Measurements from ENCODE around the gene POLR2B.
"Not testable (repeated sequence)": the region's sequence is repeated elsewhere in the genome, so short reads cannot be mapped to it uniquely, and the experiment has no call there.

Gene POLR2B

DNA sequence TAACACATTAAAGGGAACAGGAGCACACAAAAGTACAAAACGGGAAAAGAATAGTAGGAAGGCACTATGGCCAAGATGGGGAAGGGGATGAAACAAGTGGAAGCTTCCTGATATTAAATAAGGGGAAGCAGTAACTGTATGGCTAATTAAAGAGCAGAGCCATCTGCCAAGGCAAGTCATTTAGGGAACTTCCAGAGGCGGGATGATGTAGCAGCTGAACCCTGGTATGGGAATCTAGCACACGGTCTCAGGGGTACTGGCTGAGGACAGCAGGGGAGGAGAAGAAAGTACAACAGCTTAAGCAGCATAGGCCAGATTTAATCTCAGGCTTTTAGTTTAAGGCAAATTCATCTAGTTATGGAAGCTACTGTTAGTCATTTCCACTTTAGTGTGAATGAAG, 72.4 kb downstream of the POLR2B start:
- H3K27me3 ChIP-seq (ENCODE audit: control insufficient read depth in 1 of 2, insufficient read depth in 2 of 2, low read length in 2 of 2): no peaks in the 10 kb centered on the region
- no peaks in the 10 kb centered on the region for H3K9me3 ChIP-seq (ENCODE audit: control insufficient read depth in 2 of 2, low read length in 2 of 2)
- peak overlapping the region; percentile 1 for H3K27ac ChIP-seq (ENCODE audit: low read length)
- H3K4me3 ChIP-seq (ENCODE audit: low read length in 2 of 2): no peak overlapping the region
- no peak overlapping the region for H3K9ac ChIP-seq (ENCODE audit: low read length in 2 of 2)
- H3K36me3 ChIP-seq (ENCODE audit: control insufficient read depth in 2 of 2, insufficient read depth in 2 of 2, low read length in 2 of 2): peaks cover 0 to 2% of the 10 kb centered on the region in 2 donors
- H3K4me1 ChIP-seq (ENCODE audit: control insufficient read depth, insufficient read depth, low read length): peaks cover 19% of the 10 kb centered on the region

DNA sequence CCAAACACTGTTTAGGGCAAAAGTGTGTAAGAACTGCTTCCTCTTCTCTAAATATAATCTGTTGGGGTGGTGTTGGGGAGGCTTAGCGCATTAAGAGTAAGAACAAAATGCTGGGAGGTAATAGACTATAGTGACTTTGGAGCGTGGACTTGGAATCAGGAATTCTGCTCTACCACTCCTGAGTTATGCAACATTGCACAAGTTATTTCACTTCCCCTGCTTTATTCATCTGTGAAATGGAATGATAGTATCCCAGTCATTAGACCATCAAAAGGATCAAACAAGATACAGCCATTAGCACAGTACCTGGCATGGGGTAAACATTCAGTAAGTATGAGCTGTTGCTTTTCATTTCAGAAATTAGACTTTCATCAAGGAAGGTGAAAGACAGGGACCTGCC, 72.8 kb downstream of the POLR2B start:
- H3K27me3 ChIP-seq (ENCODE audit: control insufficient read depth in 1 of 2, insufficient read depth in 2 of 2, low read length in 2 of 2): no peaks in the 10 kb centered on the region
- H3K27ac ChIP-seq (ENCODE audit: low read length): peak overlapping the region; percentile 1
- peaks cover 0 to 2% of the 10 kb centered on the region in 2 donors for H3K36me3 ChIP-seq (ENCODE audit: control insufficient read depth in 2 of 2, insufficient read depth in 2 of 2, low read length in 2 of 2)
- H3K9me3 ChIP-seq (ENCODE audit: control insufficient read depth in 2 of 2, low read length in 2 of 2): no peaks in the 10 kb centered on the region
- peaks cover 23% of the 10 kb centered on the region for H3K4me1 ChIP-seq (ENCODE audit: control insufficient read depth, insufficient read depth, low read length)
- H3K9ac ChIP-seq (ENCODE audit: low read length in 2 of 2): no peak overlapping the region
- no peak overlapping the region for H3K4me3 ChIP-seq (ENCODE audit: low read length in 2 of 2)

DNA sequence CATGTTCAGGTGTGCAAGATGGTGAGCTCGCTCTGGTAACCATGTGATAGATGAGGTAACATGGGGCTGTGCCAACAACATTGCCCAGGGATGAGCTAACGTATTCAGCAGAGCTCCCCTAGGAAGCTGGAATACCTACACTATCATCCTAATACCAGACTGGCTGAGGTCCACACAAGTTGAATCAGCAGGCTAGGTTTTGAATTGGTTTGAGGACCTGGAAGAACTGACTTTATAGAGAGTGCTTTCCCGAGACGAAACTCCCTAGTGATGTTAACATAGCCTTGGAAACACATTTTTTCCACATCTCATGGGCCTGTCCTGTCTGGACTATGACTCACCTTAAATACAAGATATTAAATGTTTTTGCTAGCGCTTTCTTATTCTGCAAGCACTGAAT, 74.8 kb downstream of the POLR2B start:
- Histone ChIP-seq H3K9ac (ENCODE audit: low read length in 2 of 2) (no peak overlapping the region), H3K9me3 (ENCODE audit: control insufficient read depth in 2 of 2, low read length in 2 of 2) (no peaks in the 10 kb centered on the region), H3K27ac (ENCODE audit: low read length) (peak overlapping the region; percentile 18), H3K36me3 (ENCODE audit: control insufficient read depth in 2 of 2, insufficient read depth in 2 of 2, low read length in 2 of 2) (peaks cover 0 to 2% of the 10 kb centered on the region in 2 donors), H3K27me3 (ENCODE audit: control insufficient read depth in 1 of 2, insufficient read depth in 2 of 2, low read length in 2 of 2) (no peaks in the 10 kb centered on the region), H3K4me1 (ENCODE audit: control insufficient read depth, insufficient read depth, low read length) (peaks cover 35% of the 10 kb centered on the region), H3K4me3 (ENCODE audit: low read length in 2 of 2) (no peak overlapping the region)

DNA sequence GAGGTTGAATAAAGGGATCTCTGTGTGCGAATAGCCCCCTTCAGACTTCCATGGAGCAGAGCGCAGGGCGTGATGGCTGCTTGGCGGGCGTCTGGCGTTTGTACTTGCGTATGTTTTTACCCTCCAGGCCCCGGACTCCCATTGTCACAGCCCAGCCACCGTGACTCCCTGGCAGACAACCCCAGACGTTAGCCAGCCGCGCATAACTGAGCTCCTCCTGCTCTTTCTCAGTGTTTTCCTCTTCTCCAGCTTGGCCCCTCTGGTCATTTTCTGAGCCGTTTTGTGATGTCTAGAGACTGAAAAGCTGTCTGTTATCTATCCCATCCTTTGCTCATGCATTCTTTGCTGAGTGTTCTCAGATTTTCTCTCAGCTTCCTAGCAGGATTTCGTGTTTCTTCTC, 77.2 kb downstream of the POLR2B start:
- Histone ChIP-seq H3K27ac (ENCODE audit: low read length) (peak overlapping the region; percentile 80), H3K36me3 (ENCODE audit: control insufficient read depth in 2 of 2, insufficient read depth in 2 of 2, low read length in 2 of 2) (peaks cover 0 to 2% of the 10 kb centered on the region in 2 donors), H3K4me1 (ENCODE audit: control insufficient read depth, insufficient read depth, low read length) (peaks cover 35% of the 10 kb centered on the region), H3K27me3 (ENCODE audit: control insufficient read depth in 1 of 2, insufficient read depth in 2 of 2, low read length in 2 of 2) (no peaks in the 10 kb centered on the region), H3K4me3 (ENCODE audit: low read length in 2 of 2) (peak overlapping the region; percentile 22 to 59), H3K9ac (ENCODE audit: low read length in 2 of 2) (peak overlapping the region; percentile 24 to 62), H3K9me3 (ENCODE audit: control insufficient read depth in 2 of 2, low read length in 2 of 2) (no peaks in the 10 kb centered on the region)

DNA sequence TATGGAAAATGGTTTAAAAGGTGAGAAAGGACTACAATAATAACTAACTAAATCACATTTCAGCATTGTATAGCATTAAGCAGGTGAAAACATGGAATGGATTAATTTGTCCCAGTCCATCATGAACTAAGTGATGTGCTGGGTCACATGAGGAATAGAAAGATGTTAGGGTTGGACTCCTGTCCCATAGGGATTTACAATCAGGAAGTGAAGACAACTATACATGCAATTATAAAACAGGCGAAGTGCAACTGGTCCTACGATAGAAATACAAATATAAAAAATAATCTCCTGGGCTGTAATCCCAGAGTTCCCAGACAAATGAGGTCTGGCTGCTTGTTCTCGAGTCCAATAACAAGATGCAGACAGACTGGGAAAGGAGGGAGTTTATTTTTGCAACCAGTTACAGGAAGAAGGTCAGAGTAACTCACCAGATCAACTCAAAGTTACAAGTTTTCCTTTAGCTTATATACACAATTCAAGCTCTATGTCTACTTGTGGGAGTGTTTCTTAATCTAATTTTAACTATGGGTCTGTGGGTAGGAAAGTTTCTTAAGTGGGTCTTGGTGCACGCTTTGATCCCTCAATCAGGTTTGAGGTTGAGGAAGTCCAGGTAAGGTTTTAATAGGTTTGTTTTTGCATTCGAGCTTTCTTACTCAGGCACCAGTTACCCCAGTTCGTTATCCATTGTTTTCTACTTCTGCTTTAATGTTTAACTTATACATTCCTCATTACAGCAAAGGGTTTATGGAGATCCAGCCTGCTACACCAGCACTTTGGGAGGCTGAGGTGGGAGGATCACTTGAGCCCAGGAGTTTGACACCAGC, 81.4 kb downstream of the POLR2B start:
- Histone ChIP-seq H3K9me3 (ENCODE audit: control insufficient read depth in 2 of 2, low read length in 2 of 2) (no peaks in the 10 kb centered on the region), H3K4me3 (ENCODE audit: low read length in 2 of 2) (no peak overlapping the region), H3K27me3 (ENCODE audit: control insufficient read depth in 1 of 2, insufficient read depth in 2 of 2, low read length in 2 of 2) (no peaks in the 10 kb centered on the region), H3K4me1 (ENCODE audit: control insufficient read depth, insufficient read depth, low read length) (peaks cover 39% of the 10 kb centered on the region), H3K9ac (ENCODE audit: low read length in 2 of 2) (no peak overlapping the region), H3K27ac (ENCODE audit: low read length) (peak overlapping the region; percentile 19), H3K36me3 (ENCODE audit: control insufficient read depth in 2 of 2, insufficient read depth in 2 of 2, low read length in 2 of 2) (no peaks in the 10 kb centered on the region)

DNA sequence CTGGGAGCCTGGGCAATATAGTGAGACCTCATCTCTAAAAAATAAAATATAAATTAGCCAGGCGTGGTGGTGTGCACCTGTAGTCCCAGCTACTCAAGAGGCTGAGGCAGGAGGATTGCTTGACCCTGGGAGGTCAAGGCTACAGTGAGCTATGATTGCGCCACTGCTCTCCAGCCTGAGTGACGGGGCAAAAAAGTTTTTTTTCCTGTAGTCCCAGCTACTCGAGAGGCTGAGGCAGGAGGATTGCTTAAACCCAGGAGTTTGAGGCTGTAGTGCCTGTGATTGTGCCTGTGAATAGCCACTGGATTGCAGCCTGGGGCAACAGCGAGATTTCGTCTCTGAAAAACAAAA, 82.0 kb downstream of the POLR2B start:
- Histone ChIP-seq H3K4me1 (ENCODE audit: control insufficient read depth, insufficient read depth, low read length) (peaks cover 40% of the 10 kb centered on the region), H3K27ac (ENCODE audit: low read length) (peak overlapping the region; percentile 19)
- H3K9ac ChIP-seq (ENCODE audit: low read length in 2 of 2); H3K27me3 ChIP-seq (ENCODE audit: control insufficient read depth in 1 of 2, insufficient read depth in 2 of 2, low read length in 2 of 2); H3K36me3 ChIP-seq (ENCODE audit: control insufficient read depth in 2 of 2, insufficient read depth in 2 of 2, low read length in 2 of 2); H3K4me3 ChIP-seq (ENCODE audit: low read length in 2 of 2); H3K9me3 ChIP-seq (ENCODE audit: control insufficient read depth in 2 of 2, low read length in 2 of 2): not testable (repeated sequence)

DNA sequence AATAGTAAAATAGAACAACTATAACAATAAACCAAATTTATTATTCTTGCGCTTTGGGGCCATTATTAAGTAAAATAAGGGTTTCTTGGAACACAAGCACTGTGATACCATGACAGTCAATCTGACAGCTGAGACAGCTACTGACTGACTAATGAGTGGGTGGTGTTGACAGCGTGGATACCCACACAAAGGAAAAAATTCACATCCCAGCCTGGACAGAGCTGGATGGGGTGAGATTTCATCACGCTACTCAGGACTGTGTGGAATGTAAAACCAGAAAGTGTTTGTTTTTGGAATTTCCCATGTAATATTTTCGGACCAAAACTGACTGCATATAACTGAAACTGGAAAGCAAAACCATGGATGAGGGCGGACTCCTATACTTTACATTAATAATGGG, 82.7 kb downstream of the POLR2B start:
- no peaks in the 10 kb centered on the region for H3K36me3 ChIP-seq (ENCODE audit: control insufficient read depth in 2 of 2, insufficient read depth in 2 of 2, low read length in 2 of 2)
- H3K27me3 ChIP-seq (ENCODE audit: control insufficient read depth in 1 of 2, insufficient read depth in 2 of 2, low read length in 2 of 2): no peaks in the 10 kb centered on the region
- no peak overlapping the region for H3K4me3 ChIP-seq (ENCODE audit: low read length in 2 of 2)
- H3K9me3 ChIP-seq (ENCODE audit: control insufficient read depth in 2 of 2, low read length in 2 of 2): no peaks in the 10 kb centered on the region
- H3K9ac ChIP-seq (ENCODE audit: low read length in 2 of 2): no peak overlapping the region
- H3K4me1 ChIP-seq (ENCODE audit: control insufficient read depth, insufficient read depth, low read length): peaks cover 40% of the 10 kb centered on the region
- no peak overlapping the region for H3K27ac ChIP-seq (ENCODE audit: low read length)

DNA sequence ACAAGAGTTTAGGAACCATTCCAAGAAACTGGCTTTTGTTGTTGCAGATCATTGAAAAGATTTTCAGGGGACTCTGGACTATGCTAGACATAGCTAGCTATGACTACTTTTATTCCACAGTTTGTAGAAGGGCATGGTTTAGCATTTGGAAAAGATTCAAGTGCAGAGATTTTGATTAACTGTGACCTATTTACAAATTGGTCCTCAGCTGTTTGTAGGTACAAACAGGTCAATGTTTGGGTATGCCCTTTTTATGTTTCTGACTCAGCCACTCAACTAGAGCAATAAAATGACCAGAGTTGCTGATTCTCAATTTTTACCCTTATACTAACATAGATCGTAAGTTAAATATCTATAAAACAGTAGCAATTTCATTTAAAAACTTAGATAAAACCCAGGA, 84.8 kb downstream of the POLR2B start:
- H3K9ac ChIP-seq (ENCODE audit: low read length in 2 of 2): no peak overlapping the region
- peak overlapping the region; percentile 41 for H3K27ac ChIP-seq (ENCODE audit: low read length)
- H3K4me3 ChIP-seq (ENCODE audit: low read length in 2 of 2): no peak overlapping the region
- H3K27me3 ChIP-seq (ENCODE audit: control insufficient read depth in 1 of 2, insufficient read depth in 2 of 2, low read length in 2 of 2): no peaks in the 10 kb centered on the region
- H3K36me3 ChIP-seq (ENCODE audit: control insufficient read depth in 2 of 2, insufficient read depth in 2 of 2, low read length in 2 of 2): no peaks in the 10 kb centered on the region
- H3K9me3 ChIP-seq (ENCODE audit: control insufficient read depth in 2 of 2, low read length in 2 of 2): no peaks in the 10 kb centered on the region
- H3K4me1 ChIP-seq (ENCODE audit: control insufficient read depth, insufficient read depth, low read length): peaks cover 27% of the 10 kb centered on the region

DNA sequence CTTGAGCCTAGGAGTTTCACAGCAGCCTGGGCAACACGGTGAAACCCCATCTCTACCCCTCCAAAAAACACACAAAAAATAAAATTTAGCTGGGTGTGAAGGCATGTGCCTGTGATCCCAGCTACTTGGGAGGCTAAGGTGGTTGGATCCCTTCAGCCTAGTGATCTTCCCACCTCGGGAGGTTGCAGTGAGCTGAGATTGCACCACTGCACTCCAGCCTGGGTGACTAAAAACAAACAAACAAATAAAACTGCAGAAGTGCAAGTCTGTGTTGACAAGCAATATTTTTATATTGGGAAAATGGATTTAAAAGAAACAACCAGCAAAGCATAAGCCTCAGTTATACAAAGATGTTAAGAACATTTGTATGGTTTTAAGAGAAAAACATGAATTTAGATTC, 85.4 kb downstream of the POLR2B start:
- Histone ChIP-seq H3K9me3 (ENCODE audit: control insufficient read depth in 2 of 2, low read length in 2 of 2) (no peaks in the 10 kb centered on the region), H3K9ac (ENCODE audit: low read length in 2 of 2) (no peak overlapping the region), H3K36me3 (ENCODE audit: control insufficient read depth in 2 of 2, insufficient read depth in 2 of 2, low read length in 2 of 2) (no peaks in the 10 kb centered on the region), H3K4me1 (ENCODE audit: control insufficient read depth, insufficient read depth, low read length) (peaks cover 31% of the 10 kb centered on the region), H3K27me3 (ENCODE audit: control insufficient read depth in 1 of 2, insufficient read depth in 2 of 2, low read length in 2 of 2) (no peaks in the 10 kb centered on the region), H3K27ac (ENCODE audit: low read length) (peak overlapping the region; percentile 62), H3K4me3 (ENCODE audit: low read length in 2 of 2) (no peak overlapping the region)

DNA sequence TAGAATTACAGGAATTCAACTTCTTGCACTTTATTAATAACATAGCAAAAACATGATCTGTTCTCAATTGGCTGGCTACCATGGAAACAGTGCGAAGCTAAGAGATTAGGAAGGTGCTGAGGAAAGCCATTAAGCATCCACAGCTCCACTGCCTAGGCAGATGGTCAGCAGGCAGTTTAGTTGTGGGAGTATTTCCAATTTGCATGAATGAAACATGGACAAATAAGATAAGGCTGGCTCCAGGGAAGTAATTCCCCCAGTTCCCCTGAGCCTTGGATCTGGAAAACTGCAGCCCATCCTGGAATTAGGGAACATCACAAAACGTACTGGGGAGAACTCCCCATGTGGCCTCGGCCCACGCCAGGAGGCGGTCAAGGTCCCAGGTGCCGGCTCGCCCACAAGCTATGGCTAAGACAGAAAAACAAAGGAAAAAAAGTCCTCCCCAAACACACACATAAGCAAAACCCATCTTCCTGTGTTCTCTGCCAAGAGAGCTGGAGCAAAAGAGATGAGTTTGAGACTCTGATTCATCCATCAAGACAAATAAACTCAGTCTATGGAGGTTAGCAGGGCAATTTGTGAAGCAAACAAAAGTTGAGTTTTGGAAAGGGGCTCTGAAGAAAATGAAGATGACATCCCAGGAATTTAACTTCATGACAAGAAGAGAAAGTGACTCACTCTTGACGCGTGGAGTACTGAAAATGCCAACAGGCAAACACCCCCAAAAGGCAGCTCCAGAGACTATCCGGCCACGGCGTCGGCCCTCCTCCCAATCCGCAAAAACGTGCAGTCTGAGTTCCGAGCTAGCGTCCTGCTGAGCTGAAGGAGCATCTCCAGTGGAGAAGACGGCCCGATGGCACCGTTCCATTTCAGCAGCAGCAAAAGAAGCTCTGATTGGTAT, 86.4 kb downstream of the POLR2B start:
- Histone ChIP-seq H3K27ac (ENCODE audit: low read length) (peak overlapping the region; percentile 62), H3K4me1 (ENCODE audit: control insufficient read depth, insufficient read depth, low read length) (peaks cover 32% of the 10 kb centered on the region), H3K9ac (ENCODE audit: low read length in 2 of 2) (no peak overlapping the region), H3K27me3 (ENCODE audit: control insufficient read depth in 1 of 2, insufficient read depth in 2 of 2, low read length in 2 of 2) (no peaks in the 10 kb centered on the region), H3K4me3 (ENCODE audit: low read length in 2 of 2) (peak overlapping the region in 1 of 2 donors; percentile 40), H3K36me3 (ENCODE audit: control insufficient read depth in 2 of 2, insufficient read depth in 2 of 2, low read length in 2 of 2) (no peaks in the 10 kb centered on the region), H3K9me3 (ENCODE audit: control insufficient read depth in 2 of 2, low read length in 2 of 2) (no peaks in the 10 kb centered on the region)

Measured in stomach smooth muscle (tissue), 2 donors.